ENCODE measurements around the gene GPRC5D. TPM values are rescaled to one million over a fixed set of nuclear protein-coding genes. Genes with fewer than 3 reads are reported as not detected.

Gene GPRC5D
- total RNA-seq, 3 donors from 2014 or later, result not detected

DNA sequence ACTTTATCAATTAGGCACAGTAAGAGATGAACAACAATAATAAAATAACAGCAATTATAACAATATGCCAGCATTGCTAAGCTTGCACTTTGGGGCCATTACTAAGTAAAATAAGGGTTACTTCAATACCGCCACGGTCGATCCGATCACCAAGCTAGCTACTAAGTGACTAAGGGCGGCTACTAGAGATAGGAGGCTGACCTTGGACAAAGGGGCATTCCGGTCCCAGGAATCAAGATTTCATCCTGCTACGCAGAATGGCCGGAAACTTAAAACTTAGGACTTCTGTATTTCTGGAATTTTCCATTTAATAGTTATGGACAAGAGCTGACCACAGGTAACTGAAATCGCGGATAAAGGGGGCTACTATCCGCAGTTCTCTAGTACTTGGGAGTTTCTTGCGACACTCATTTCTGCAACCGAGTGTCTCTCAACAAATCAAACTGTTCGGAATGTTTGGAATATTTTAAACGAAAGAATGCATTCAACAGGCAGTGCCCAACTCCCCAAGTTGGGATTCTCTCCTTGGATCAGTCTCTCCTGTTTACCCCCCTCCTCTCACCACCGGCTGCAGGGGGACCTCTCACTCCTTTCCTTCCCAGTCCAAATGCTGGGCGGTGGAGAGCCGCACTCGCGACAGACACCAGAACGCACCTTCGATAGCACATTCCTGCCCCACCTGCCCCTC, 47.4 kb upstream of the GPRC5D start:
- peaks cover 0 to 5% of the 10 kb centered on the region in 2 donors for H3K4me1 ChIP-seq
- H3K27me3 ChIP-seq, result no peaks in the 10 kb centered on the region
- peak overlapping the region; percentile 59 to 95 (median 82) for H3K4me3 ChIP-seq
- no peaks in the 10 kb centered on the region for H3K36me3 ChIP-seq
- DNase-seq (ENCODE audit: low spot score in 2 of 2), result peak; percentile 42 to 53
- peak overlapping the region; percentile 96 for H3K27ac ChIP-seq
- intact Hi-C loops (cut with DNase I; ENCODE audit: low total_unique reads), result no loop called here
- TF ChIP-seq POLR2AphosphoS5 (IDR thresholded peaks at IDR 0.05) (peak in 1 of 3 donors; percentile 32), POLR2A (IDR thresholded peaks at IDR 0.05) (no peak)
- TF ChIP-seq, protein P1, sequence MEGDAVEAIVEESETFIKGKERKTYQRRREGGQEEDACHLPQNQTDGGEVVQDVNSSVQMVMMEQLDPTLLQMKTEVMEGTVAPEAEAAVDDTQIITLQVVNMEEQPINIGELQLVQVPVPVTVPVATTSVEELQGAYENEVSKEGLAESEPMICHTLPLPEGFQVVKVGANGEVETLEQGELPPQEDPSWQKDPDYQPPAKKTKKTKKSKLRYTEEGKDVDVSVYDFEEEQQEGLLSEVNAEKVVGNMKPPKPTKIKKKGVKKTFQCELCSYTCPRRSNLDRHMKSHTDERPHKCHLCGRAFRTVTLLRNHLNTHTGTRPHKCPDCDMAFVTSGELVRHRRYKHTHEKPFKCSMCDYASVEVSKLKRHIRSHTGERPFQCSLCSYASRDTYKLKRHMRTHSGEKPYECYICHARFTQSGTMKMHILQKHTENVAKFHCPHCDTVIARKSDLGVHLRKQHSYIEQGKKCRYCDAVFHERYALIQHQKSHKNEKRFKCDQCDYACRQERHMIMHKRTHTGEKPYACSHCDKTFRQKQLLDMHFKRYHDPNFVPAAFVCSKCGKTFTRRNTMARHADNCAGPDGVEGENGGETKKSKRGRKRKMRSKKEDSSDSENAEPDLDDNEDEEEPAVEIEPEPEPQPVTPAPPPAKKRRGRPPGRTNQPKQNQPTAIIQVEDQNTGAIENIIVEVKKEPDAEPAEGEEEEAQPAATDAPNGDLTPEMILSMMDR (IDR thresholded peaks at IDR 0.05), result peak in 1 of 3 donors; percentile 11
- H3K9me3 ChIP-seq, result no peaks in the 10 kb centered on the region

DNA sequence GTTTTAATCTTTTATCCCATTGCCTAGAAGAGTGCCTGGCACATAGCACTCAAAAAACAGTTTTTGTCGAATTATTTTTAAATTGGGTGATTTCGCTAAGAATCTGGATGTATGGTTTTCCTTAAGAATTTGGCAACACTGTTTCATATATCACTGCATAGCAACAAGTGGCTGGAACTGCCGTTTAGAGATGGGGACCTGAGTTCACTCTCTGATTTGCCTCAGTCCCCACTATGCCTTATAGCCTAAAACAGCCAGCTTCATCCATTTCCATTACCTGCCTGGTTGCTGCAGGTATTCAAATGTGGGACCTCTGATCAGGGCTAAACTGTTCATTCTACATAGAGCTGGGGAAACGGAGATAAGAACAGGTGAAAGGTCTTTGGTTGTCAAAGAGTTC, 46.3 kb upstream of the GPRC5D start:
- no peak for TF ChIP-seq POLR2A (IDR thresholded peaks at IDR 0.05)
- TF ChIP-seq, protein P1 (IDR thresholded peaks at IDR 0.05), result no peak
- TF ChIP-seq POLR2AphosphoS5 (IDR thresholded peaks at IDR 0.05), result no peak
- DNase-seq (ENCODE audit: low spot score in 2 of 2), result no peak
- Histone ChIP-seq H3K27me3 (no peaks in the 10 kb centered on the region), H3K4me1 (peaks cover 0 to 5% of the 10 kb centered on the region in 2 donors), H3K27ac (no peak overlapping the region), H3K9me3 (no peaks in the 10 kb centered on the region), H3K4me3 (peak overlapping the region in 1 of 3 donors; percentile 95), H3K36me3 (no peaks in the 10 kb centered on the region)
- intact Hi-C loops (cut with DNase I; ENCODE audit: low total_unique reads), result no loop called here

DNA sequence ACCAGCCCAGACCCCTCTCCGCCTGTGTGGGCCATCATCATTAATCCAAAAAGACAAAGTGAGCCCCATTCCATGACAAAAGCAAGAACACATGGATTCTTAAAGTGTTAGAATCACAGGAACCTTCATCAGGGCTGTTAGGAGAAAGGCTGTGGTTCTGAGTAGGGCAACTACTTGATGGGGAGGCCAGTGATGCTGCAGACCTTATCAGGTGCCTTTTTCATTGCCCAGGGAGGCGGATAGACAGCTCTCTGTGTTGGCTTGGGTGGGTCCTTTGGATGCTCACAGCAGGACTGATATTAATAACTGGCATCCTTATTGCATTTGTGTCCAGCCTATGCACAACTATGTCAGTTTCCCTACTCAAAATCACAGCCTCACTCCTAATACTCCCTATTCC, 45.8 kb upstream of the GPRC5D start:
- Histone ChIP-seq H3K4me3 (peak overlapping the region in 1 of 3 donors; percentile 6), H3K9me3 (no peaks in the 10 kb centered on the region), H3K36me3 (no peaks in the 10 kb centered on the region), H3K27ac (no peak overlapping the region), H3K27me3 (no peaks in the 10 kb centered on the region), H3K4me1 (peaks cover 0 to 5% of the 10 kb centered on the region in 2 donors)
- no peak for DNase-seq (ENCODE audit: low spot score in 2 of 2)
- intact Hi-C loops (cut with DNase I; ENCODE audit: low total_unique reads), result no loop called here
- no peak for TF ChIP-seq POLR2A (IDR thresholded peaks at IDR 0.05)
- TF ChIP-seq, protein P1 (IDR thresholded peaks at IDR 0.05), result no peak

DNA sequence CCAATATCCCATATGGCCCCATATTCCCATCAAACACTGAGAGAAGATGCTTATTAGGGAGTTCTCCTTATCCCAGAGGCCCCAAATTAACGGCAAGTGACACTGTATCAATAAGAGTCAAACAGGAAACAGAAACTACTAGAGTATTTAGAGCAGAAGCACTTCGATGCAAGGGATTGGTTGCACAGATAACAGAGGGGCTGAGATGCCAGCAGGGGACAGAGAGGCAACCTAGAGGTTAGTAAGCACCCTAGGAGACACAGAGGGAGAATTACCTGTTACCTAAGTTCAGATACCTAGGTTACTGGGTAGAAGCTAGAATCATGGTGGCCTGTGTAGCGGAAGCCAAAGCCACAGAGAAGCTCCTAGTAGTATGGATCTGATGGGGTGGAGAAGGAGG, 45.2 kb upstream of the GPRC5D start:
- Histone ChIP-seq H3K9me3 (no peaks in the 10 kb centered on the region), H3K4me3 (peak overlapping the region in 1 of 3 donors; percentile 6), H3K27ac (no peak overlapping the region), H3K36me3 (no peaks in the 10 kb centered on the region), H3K4me1 (peaks cover 0 to 5% of the 10 kb centered on the region in 2 donors), H3K27me3 (no peaks in the 10 kb centered on the region)
- DNase-seq (ENCODE audit: low spot score in 2 of 2), result no peak
- intact Hi-C loops (cut with DNase I; ENCODE audit: low total_unique reads), result no loop called here
- no peak for TF ChIP-seq POLR2AphosphoS5 (IDR thresholded peaks at IDR 0.05)
- no peak for TF ChIP-seq POLR2A (IDR thresholded peaks at IDR 0.05)
- TF ChIP-seq, protein P1 (IDR thresholded peaks at IDR 0.05), result no peak

- no peak overlapping the region for H3K27ac ChIP-seq
- H3K4me3 ChIP-seq, result no peak overlapping the region
- TF ChIP-seq, protein P1 (IDR thresholded peaks at IDR 0.05), result no peak
- TF ChIP-seq POLR2AphosphoS5 (IDR thresholded peaks at IDR 0.05), result no peak
- TF ChIP-seq POLR2A (IDR thresholded peaks at IDR 0.05), result no peak
- no peaks in the 10 kb centered on the region for H3K27me3 ChIP-seq
- intact Hi-C loops (cut with DNase I; ENCODE audit: low total_unique reads), result no loop called here
- H3K36me3 ChIP-seq, result no peaks in the 10 kb centered on the region
- DNase-seq (ENCODE audit: low spot score in 2 of 2), result no peak
- H3K9me3 ChIP-seq, result no peaks in the 10 kb centered on the region
- peaks cover 0 to 5% of the 10 kb centered on the region in 2 donors for H3K4me1 ChIP-seq
These were observed 44.2 kb upstream of the GPRC5D start for GRCh38 chr12:12996209-12996608.
